GM13977 (cell line): ENCODE results near the gene HACE1.
A peak's percentile ranks its signal among the peaks of the same experiment; 100 is the strongest.
"Not testable (repeated sequence)": the region's sequence is repeated elsewhere in the genome, so short reads cannot be mapped to it uniquely, and the experiment has no call there.

Source experiments
- DNase-seq: peaks from one replicate; pipeline ENCODE4 v3.0.0; 2012; ENCODE audit warnings: low spot score
- in situ Hi-C: fragments of 300-500 bp; cut with MboI; formaldehyde crosslinking; loops from one replicate; pipeline ENCODE4 v1.12.0; 2022; ENCODE audit warnings: low sequenced_read_pairs, low pct_unique_long_range_greater_than_20kb, mixed read lengths, inconsistent platforms; ENCODE audit not compliant: unreplicated experiment
- TF ChIP-seq, protein P1 (sequence below): IDR thresholded peaks from 2 replicates; pipeline ENCODE4 v1.5.1; 2012; ENCODE audit warnings: mild to moderate bottlenecking, control low read depth; ENCODE audit not compliant: insufficient read depth; ENCODE audit errors: extremely low read depth, missing control alignments

HACE1 gene

DNA sequence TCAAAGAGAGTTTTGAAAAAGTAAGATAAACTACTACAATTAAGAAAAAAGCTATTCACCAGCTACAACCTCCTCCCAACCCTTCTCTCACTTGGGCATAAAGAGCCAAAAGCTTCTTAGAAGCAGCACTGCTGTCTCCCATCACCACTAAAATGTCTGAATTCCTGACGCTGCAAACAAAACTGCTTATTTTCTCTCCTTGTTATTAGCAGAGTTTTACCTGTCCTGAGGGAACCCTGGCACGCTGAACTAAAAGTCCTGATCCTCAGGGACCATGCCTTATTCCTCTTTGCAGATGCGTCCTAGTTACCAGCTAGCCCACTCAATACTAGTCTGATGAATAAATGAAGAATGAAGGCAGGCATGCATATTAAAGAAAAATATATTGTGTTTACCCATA lies 1.1 kb downstream of the HACE1 start:
- in situ Hi-C loops: no loop called here

DNA sequence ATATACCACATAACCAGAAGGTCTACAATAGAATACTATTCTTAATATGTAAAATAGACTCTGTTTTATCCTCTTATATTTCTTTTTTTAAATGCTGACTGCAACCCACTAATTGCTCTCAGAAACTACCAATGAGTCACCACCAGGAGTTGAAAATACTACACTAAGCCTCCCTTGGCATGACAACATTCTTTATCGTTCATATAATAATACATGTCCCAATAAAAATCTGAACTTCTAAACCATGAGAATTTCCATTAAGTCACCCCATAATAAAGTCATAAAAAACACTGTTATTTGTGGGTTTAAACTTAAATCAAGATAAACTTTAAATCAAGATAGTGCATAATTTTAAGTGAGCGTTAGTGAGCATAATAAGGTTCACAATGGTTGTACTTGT lies 4.2 kb downstream of the HACE1 start:
- TF ChIP-seq, protein P1, sequence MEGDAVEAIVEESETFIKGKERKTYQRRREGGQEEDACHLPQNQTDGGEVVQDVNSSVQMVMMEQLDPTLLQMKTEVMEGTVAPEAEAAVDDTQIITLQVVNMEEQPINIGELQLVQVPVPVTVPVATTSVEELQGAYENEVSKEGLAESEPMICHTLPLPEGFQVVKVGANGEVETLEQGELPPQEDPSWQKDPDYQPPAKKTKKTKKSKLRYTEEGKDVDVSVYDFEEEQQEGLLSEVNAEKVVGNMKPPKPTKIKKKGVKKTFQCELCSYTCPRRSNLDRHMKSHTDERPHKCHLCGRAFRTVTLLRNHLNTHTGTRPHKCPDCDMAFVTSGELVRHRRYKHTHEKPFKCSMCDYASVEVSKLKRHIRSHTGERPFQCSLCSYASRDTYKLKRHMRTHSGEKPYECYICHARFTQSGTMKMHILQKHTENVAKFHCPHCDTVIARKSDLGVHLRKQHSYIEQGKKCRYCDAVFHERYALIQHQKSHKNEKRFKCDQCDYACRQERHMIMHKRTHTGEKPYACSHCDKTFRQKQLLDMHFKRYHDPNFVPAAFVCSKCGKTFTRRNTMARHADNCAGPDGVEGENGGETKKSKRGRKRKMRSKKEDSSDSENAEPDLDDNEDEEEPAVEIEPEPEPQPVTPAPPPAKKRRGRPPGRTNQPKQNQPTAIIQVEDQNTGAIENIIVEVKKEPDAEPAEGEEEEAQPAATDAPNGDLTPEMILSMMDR: no peak
- DNase-seq: no peak
- in situ Hi-C loops: no loop called here

More for the DNA sequence above, 1.1 kb downstream of the HACE1 start:
- TF ChIP-seq, protein P1: no peak
- peak; percentile 21 for DNase-seq

DNA sequence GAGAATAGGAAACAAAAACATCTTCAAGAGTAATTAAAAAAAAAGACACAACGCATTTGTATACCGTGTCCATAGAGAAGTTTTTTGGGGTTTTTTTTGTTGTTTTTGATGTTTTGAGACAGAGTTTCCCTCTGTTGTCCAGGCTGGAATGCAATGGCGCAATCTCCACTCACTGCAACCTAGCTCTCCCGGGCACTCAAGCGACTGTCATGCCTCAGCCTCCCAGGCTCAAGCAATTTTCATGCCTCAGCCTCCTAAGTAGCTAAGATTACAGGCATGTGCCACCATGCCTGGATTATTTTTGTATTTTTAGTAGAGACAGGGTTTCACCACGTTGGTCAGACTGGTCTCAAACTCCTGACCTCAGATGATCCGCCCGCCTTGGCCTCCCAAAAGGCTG lies 12.0 kb downstream of the HACE1 start:
- DNase-seq, in situ Hi-C loops: not testable (repeated sequence)

DNA sequence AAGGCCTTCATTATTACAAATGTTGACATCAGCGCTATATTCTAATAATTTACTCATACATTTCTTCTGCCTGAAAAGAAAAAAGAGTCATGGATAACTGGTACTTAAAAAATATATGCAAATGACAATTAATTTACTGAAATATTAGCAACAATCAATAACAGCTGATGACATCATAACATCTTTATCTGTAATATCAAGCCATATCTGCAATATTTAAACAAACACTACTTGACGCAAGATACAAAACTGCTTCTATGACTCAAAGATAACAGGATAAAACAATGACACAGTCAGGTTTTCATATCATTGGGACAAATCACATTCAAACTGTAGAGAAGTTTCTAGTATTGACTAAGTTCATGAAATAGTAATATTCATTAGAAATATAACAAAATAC lies 16.5 kb downstream of the HACE1 start:
- DNase-seq: no peak
- TF ChIP-seq, protein P1: no peak
- in situ Hi-C loops: no loop called here

DNA sequence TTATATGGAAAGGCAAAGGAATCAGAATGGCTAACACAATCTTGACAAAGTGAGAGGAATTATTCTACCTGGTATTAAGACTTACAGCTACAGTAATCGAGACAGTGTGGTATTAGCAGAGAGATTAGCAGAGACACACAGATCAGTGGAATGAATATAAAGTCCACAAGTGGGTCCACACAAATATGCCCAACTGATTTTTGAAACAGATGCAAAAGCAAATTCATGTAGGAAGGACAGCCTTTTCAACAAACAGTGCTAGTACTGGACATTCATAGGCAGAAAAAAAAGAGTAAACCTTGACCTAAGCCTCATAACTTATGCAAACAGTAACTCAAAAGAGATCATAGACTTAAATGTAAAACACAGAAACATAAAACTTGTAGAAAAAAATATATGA lies 22.6 kb downstream of the HACE1 start:
- TF ChIP-seq, protein P1: no peak
- DNase-seq: no peak
- in situ Hi-C loops: no loop called here

DNA sequence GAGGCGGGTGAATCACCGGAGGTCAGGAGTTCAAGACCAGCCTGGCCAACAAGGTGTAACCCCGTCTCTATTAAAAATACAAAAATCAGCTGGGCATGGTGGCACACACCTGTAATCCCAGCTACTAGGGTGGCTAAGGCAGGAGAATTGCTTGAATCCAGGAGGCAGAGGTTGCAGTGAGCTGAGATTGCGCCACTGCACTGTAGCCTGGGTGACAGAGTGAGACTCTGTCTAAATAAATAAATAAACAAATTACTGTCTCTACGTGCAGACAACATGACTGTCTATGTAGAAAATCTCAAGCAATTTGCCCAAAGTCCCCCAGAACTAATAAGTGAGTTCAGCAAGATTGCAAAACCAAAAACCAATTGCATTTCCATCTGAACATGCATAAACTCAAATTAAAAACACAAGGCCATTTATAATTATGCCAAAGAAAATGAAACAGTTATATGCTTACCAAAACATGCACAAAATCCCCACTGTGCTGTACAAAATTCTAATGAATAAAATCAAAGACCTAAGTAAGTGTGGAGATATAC lies 23.2 kb downstream of the HACE1 start:
- DNase-seq, in situ Hi-C loops: not testable (repeated sequence)

DNA sequence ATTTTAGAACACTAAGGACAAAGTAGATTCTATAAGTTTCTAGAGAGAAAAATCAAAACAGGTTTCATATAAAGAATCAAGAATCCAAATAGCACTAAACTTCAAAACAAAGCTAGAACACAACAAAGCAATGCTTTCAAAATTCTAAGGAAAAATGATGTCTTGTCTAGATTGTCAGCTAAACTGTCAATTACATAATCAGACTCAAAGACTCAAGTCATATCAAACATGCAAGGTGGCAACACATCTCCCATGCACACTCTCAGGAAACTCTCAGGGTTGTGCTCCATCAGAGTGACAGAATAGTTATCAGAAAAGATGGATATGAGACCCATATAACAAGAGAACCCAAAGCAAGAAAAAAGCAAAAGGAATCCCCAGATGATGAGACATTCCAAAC lies 23.9 kb downstream of the HACE1 start:
- DNase-seq: no peak
- in situ Hi-C loops: no loop called here
- TF ChIP-seq, protein P1: no peak

DNA sequence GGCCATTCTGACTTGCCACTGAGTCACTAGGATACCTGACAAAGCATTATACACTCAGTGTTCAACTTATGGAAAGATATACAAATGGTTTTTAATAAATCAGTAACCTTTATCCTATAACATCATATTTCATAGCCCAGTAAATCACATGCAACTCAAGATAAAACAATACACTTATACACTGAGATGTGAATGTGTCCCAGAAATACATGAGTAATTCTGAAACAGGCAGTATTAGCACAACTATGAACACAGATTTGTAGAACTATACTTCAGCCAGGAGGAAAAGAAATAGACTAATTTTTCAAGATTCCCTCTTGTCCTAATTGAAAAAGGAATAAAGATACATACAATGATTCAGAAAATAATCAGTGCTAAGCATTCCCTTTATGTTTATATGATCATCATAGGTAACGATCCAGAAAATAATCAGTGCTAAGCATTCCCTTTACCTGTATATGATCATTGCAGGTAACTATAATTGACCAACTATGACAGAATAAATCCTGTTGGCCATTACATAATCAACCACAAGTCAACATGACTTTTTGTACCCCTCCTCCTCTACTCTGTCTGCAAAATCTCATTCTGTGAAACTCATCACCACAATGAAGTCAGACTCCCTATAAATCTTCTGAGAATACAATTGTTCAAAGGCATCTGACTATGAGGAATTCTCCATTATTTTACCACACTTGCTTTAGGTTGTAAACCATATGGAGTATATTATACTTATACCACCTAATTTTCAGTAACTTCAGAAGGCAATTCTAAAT lies 30.3 kb downstream of the HACE1 start:
- TF ChIP-seq, protein P1: no peak
- in situ Hi-C loops: no loop called here
- DNase-seq: no peak
